ENCODE results near the gene TPTE. TPM values are rescaled to one million over a fixed set of nuclear protein-coding genes. Genes with fewer than 3 reads are reported as not detected.
"Not testable (repeated sequence)": the region's sequence is repeated elsewhere in the genome, so short reads cannot be mapped to it uniquely, and the experiment has no call there.

TPTE gene
- not detected for total RNA-seq

- Histone ChIP-seq H3K4me1 (no peaks in the 10 kb centered on the region), H3K27ac (no peak within 1 kb of the TSS), H3K36me3 (replicated peaks in 1 of 2; ENCODE audit: insufficient read depth in 1 of 2, low read depth in 2 of 2) (no peaks in the 10 kb centered on the region), H3K27me3 (peaks cover 0 to 3% of the 10 kb centered on the region in 2 donors), H3K4me3 (no peak within 1 kb of the TSS), H3K9me3 (peaks cover 0 to 4% (median 0%) of the 10 kb centered on the region in 3 donors)
- 49 to 69% methylated on average over 43 to 45 of the region's 66 CpGs for WGBS, 2 donors
- intact Hi-C loops (cut with DNase I): no loop called here
- peak; percentile 28 for ATAC-seq
- TF ChIP-seq CTCF (IDR thresholded peaks at IDR 0.05) (no peak), POLR2A (IDR thresholded peaks at IDR 0.05) (no peak)
- DNase-seq: no peak
Measured at GRCh38 chr21:10521091-10521598, at the start of gene TPTE. Gene TPTE, plus strand, starts transcription at chr21:10521583. Its CDS starts 17,141 bp downstream, at chr21:10538724.

- H3K27me3 ChIP-seq; H3K36me3 ChIP-seq (replicated peaks in 1 of 2; ENCODE audit: insufficient read depth in 1 of 2, low read depth in 2 of 2); H3K27ac ChIP-seq; ATAC-seq; H3K4me3 ChIP-seq; DNase-seq; H3K4me1 ChIP-seq; H3K9me3 ChIP-seq; intact Hi-C loops (cut with DNase I): not testable (repeated sequence)
Measured at GRCh38 chr21:10471999-10472398, 49.4 kb upstream of the TPTE start.

GRCh38 chr21:10477794-10478193 is 43.6 kb upstream of the TPTE start:
- H3K4me3 ChIP-seq; H3K9me3 ChIP-seq; ATAC-seq; H3K4me1 ChIP-seq; DNase-seq; H3K27ac ChIP-seq; intact Hi-C loops (cut with DNase I); H3K36me3 ChIP-seq (replicated peaks in 1 of 2; ENCODE audit: insufficient read depth in 1 of 2, low read depth in 2 of 2); H3K27me3 ChIP-seq: not testable (repeated sequence)
- whole genome bisulfite sequencing, 2 donors: 35 to 40% methylated on average over 7 of the region's 7 CpGs

DNA sequence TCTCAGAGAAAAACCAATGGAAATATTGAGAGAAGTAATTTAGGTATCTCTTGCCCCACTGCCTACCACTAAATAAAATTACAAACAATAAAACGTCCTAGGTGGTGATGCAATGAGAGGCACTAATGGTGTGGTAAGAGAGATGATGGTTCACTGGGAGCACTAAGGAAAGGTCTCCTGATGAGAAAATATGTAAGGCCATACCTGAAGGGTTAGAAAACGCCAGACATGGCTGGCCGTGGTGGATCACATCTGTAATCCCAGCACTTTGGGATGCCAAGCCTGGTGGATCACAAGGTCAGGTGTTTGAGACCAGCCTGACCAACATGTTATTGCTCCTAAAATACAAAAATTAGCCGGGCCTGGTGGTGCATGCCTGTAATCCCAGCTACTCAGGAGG is 41.5 kb upstream of the TPTE start:
- H3K4me3 ChIP-seq; H3K9me3 ChIP-seq; ATAC-seq; H3K36me3 ChIP-seq (replicated peaks in 1 of 2; ENCODE audit: insufficient read depth in 1 of 2, low read depth in 2 of 2); H3K4me1 ChIP-seq; intact Hi-C loops (cut with DNase I); DNase-seq; H3K27ac ChIP-seq; H3K27me3 ChIP-seq: not testable (repeated sequence)
- 18 to 19% methylated on average over 4 of the region's 4 CpGs for WGBS, 2 donors

DNA sequence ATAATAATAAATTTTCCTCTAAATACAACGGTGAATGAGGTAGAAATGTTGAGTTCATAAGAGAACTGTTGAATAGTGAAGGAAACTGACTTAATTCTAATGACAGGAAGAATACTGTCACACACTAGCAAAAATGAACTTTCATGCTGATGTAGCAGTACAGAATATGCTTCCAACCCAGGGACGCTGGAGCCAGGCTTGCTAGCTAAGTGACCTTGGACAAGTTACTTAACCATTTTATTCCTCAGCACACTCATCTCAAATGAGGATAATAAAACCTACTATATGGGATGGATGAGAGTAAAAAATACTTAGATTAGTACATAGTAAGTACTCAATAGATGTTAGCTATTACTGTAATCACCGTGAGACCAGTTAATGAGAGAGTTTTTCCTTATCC is 36.5 kb upstream of the TPTE start:
- DNase-seq; H3K4me3 ChIP-seq; H3K36me3 ChIP-seq (replicated peaks in 1 of 2; ENCODE audit: insufficient read depth in 1 of 2, low read depth in 2 of 2); ATAC-seq; H3K9me3 ChIP-seq; H3K4me1 ChIP-seq; H3K27me3 ChIP-seq; H3K27ac ChIP-seq; intact Hi-C loops (cut with DNase I): not testable (repeated sequence)
- WGBS, 2 donors: 31 to 33% methylated on average over 3 of the region's 3 CpGs

- H3K27me3 ChIP-seq; DNase-seq; H3K27ac ChIP-seq; H3K4me3 ChIP-seq; H3K9me3 ChIP-seq; H3K4me1 ChIP-seq; intact Hi-C loops (cut with DNase I); H3K36me3 ChIP-seq (replicated peaks in 1 of 2; ENCODE audit: insufficient read depth in 1 of 2, low read depth in 2 of 2); ATAC-seq: not testable (repeated sequence)
- 46% methylated on average over 3 of the region's 3 CpGs for WGBS, 2 donors
Measured at GRCh38 chr21:10490453-10490852, 30.9 kb upstream of the TPTE start.

DNA sequence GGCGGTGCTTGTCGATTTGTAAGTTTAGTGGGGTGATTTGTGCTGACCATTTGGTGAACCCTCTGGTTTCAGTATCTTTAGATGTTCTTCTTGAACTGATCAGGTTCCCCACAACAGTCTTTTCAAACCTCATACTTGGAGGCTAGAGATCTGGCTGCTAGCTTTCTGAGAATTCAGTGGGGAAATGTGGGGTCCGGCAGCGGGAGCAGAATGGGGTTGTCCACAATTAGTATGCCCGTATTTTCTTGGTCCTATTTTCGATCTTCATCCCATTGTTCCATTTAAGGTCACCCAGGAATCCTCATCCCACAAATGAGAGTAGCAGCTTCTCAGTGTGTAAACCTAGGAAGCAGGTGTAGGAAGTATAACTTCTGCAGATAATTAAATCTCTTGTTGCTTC is 10.3 kb upstream of the TPTE start:
- H3K9me3 ChIP-seq: no peaks in the 10 kb centered on the region
- ATAC-seq (no peak), DNase-seq (no peak)
- intact Hi-C loops (cut with DNase I): no loop called here
- TF ChIP-seq POLR2A (IDR thresholded peaks at IDR 0.05): no peak
- no peak for TF ChIP-seq CTCF (IDR thresholded peaks at IDR 0.05)
- no peaks in the 10 kb centered on the region for H3K27me3 ChIP-seq
- no peaks in the 10 kb centered on the region for H3K4me1 ChIP-seq
- WGBS, 2 donors: 48 to 49% methylated on average over 6 of the region's 6 CpGs
- H3K27ac ChIP-seq: no peak overlapping the region
- H3K4me3 ChIP-seq: no peak overlapping the region
- H3K36me3 ChIP-seq (replicated peaks in 1 of 2; ENCODE audit: insufficient read depth in 1 of 2, low read depth in 2 of 2): no peaks in the 10 kb centered on the region

GRCh38 chr21:10516889-10517288 is 4.5 kb upstream of the TPTE start:
- H3K9me3 ChIP-seq; H3K4me3 ChIP-seq; H3K4me1 ChIP-seq; H3K27me3 ChIP-seq; DNase-seq; intact Hi-C loops (cut with DNase I); H3K36me3 ChIP-seq (replicated peaks in 1 of 2; ENCODE audit: insufficient read depth in 1 of 2, low read depth in 2 of 2); ATAC-seq; H3K27ac ChIP-seq: not testable (repeated sequence)
- 66 to 74% methylated on average over 3 of the region's 3 CpGs for WGBS, 2 donors

GRCh38 chr21:10517904-10518303 is 3.5 kb upstream of the TPTE start:
- H3K36me3 ChIP-seq (replicated peaks in 1 of 2; ENCODE audit: insufficient read depth in 1 of 2, low read depth in 2 of 2); H3K4me1 ChIP-seq; H3K4me3 ChIP-seq; H3K9me3 ChIP-seq; intact Hi-C loops (cut with DNase I); H3K27me3 ChIP-seq; H3K27ac ChIP-seq; DNase-seq; ATAC-seq: not testable (repeated sequence)
- WGBS, 2 donors: 60 to 68% methylated on average over 10 of the region's 10 CpGs

DNA sequence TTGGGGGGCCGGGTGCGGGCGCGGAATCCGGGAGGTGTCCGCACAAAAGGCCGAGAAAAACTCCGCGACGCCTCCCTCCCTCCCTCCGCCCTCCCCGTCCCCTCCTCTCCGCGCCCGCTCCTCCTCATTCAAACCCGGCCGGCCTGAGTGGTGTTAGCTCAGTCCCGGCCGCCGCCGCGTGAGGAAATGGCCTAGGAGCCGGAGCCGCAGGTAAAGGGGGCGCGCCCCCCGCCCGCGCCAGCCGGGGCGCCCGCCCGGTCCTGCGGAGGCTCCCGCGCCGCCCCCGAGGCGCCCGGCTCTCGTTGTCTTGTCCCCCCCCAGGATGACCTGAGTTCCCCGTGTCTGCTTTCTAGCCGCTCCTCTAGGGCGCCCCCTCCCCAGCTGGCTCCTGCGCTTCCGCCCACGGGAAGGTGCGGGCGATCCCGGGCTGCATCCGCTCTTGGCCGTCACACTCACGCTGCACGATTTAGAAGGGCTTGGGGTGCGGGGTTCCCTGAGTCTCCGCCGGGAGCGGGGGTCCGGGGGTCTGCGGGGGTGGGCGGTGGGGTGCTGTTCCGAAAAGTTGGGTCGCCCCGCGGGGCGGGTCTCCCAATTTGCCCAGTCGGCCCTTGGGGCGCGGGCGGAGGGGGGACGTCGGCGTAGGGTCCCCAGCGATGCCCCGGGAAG is 585 bp downstream of the TPTE start:
- intact Hi-C loops (cut with DNase I); H3K4me3 ChIP-seq; H3K36me3 ChIP-seq (replicated peaks in 1 of 2; ENCODE audit: insufficient read depth in 1 of 2, low read depth in 2 of 2); H3K27ac ChIP-seq; H3K27me3 ChIP-seq; DNase-seq; H3K4me1 ChIP-seq; H3K9me3 ChIP-seq: not testable (repeated sequence)
- 49% methylated on average over 30 to 44 of the region's 75 CpGs for WGBS, 2 donors
- ATAC-seq: peak; percentile 35

Data from body of pancreas (tissue), 4 donors.